Activated CD8-positive, alpha-beta T cell treated with anti-CD3 and anti-CD28 coated beads for 36 hours (primary cell): ENCODE measurements around the gene WNT9A. TPM values are rescaled to one million over a fixed set of nuclear protein-coding genes. Genes with fewer than 3 reads are reported as not detected.
"Not testable (repeated sequence)": the region's sequence is repeated elsewhere in the genome, so short reads cannot be mapped to it uniquely, and the experiment has no call there.

Experiments
- ATAC-seq: fragments of 200-7000 bp; cut with Tn5 transposase; one replicate; pipeline ENCODE4 v1.10.0; 2021; ENCODE audit warnings: mild to moderate bottlenecking, moderate library complexity
- CTCF ChIA-PET: fragments of 350-600 bp; sonication (Branson Sonifier 250); formaldehyde crosslinking; loops from one replicate; lab custom pipeline; 2021; ENCODE audit warnings: antibody characterized with exemption; lab: Charles Lee
- POLR2A ChIA-PET: fragments of 350-600 bp; sonication (Branson Sonifier 250); formaldehyde crosslinking; loops from one replicate; lab custom pipeline; 2021; ENCODE audit warnings: antibody characterized with exemption; lab: Charles Lee
- DNase-seq: peaks from one replicate; pipeline ENCODE4 v3.0.0-alpha.2; 2020
- H3K27ac Mint-ChIP-seq: one replicate; pipeline ENCODE4 v1.8.0; 2021; ENCODE audit warnings: mild to moderate bottlenecking, mixed read lengths
- H3K27me3 Mint-ChIP-seq: one replicate; pipeline ENCODE4 v1.8.0; 2021; ENCODE audit warnings: mixed read lengths
- H3K36me3 Mint-ChIP-seq: one replicate; pipeline ENCODE4 v1.8.0; 2021; ENCODE audit warnings: low read depth, mixed read lengths
- H3K4me1 Mint-ChIP-seq: one replicate; pipeline ENCODE4 v1.8.0; 2021; ENCODE audit warnings: low read depth, mixed read lengths
- H3K4me3 Mint-ChIP-seq: one replicate; pipeline ENCODE4 v1.8.0; 2021; ENCODE audit warnings: mild to moderate bottlenecking, moderate library complexity, mixed read lengths
- H3K9me3 Mint-ChIP-seq: one replicate; pipeline ENCODE4 v1.8.0; 2021; ENCODE audit warnings: mixed read lengths
- CTCF ChIP-seq: fragments of 200-600 bp; IDR thresholded peaks from one replicate; pipeline ENCODE4 v1.8.0; 2022; ENCODE audit warnings: antibody characterized with exemption, mild to moderate bottlenecking
- intact Hi-C: fragments of 100-400 bp; cut with micrococcal nuclease; formaldehyde crosslinking; loops from one replicate; pipeline ENCODE4 v1.10.0; 2022
- total RNA-seq, 2 experiments: library from RNA; stranded (reverse); gene quantifications; one replicate each; pipeline ENCODE4 v1.2.3, GENCODE V29; 2021

The WNT9A gene
- total RNA-seq, 2 experiments from 2014 or later: not detected

GRCh38 chr1:227884370-227885134 lies 63.2 kb downstream of the WNT9A start:
- ChIA-PET CTCF (no interaction called here), POLR2A (no interaction called here)
- H3K4me3 Mint-ChIP-seq: no peak overlapping the region
- no peak overlapping the region for H3K27ac Mint-ChIP-seq
- no peak for TF ChIP-seq CTCF
- H3K4me1 Mint-ChIP-seq: peaks cover 20% of the 10 kb centered on the region
- no peaks in the 10 kb centered on the region for H3K27me3 Mint-ChIP-seq
- ATAC-seq (no peak), DNase-seq (no peak)
- no peaks in the 10 kb centered on the region for H3K36me3 Mint-ChIP-seq
- H3K9me3 Mint-ChIP-seq: no peaks in the 10 kb centered on the region
- intact Hi-C loops: no loop called here

- intact Hi-C loops: no loop called here
Observed at GRCh38 chr1:227883641-227884301, 64.0 kb downstream of the WNT9A start.

GRCh38 chr1:227883073-227883520 lies 64.6 kb downstream of the WNT9A start:
- TF ChIP-seq CTCF: no peak
- ATAC-seq (no peak), DNase-seq (no peak)
- Mint-ChIP-seq H3K36me3 (no peaks in the 10 kb centered on the region), H3K4me1 (peaks cover 19% of the 10 kb centered on the region), H3K9me3 (no peaks in the 10 kb centered on the region), H3K27me3 (no peaks in the 10 kb centered on the region), H3K4me3 (no peak overlapping the region), H3K27ac (no peak overlapping the region)
- POLR2A ChIA-PET: no interaction called here
- CTCF ChIA-PET: no interaction called here
- intact Hi-C loops: no loop called here

More at GRCh38 chr1:227883641-227884301, 64.0 kb downstream of the WNT9A start:
- TF ChIP-seq CTCF: no peak
- no peak for DNase-seq
- Mint-ChIP-seq H3K27me3 (no peaks in the 10 kb centered on the region), H3K9me3 (no peaks in the 10 kb centered on the region), H3K4me1 (peaks cover 19% of the 10 kb centered on the region), H3K27ac (no peak overlapping the region), H3K36me3 (no peaks in the 10 kb centered on the region), H3K4me3 (no peak overlapping the region)
- POLR2A ChIA-PET: no interaction called here
- no peak for ATAC-seq
- CTCF ChIA-PET: no interaction called here

GRCh38 chr1:227880342-227880924 lies 67.3 kb downstream of the WNT9A start:
- no peak for TF ChIP-seq CTCF
- peaks cover 6% of the 10 kb centered on the region for H3K9me3 Mint-ChIP-seq
- H3K27ac Mint-ChIP-seq: no peak overlapping the region
- ChIA-PET POLR2A (no interaction called here), CTCF (interaction anchor here (0.7 kb wide), 1 partner anchor 9 kb away, joined by 3 read pairs; no protein-coding TSS in a partner anchor)
- DNase-seq (no peak), ATAC-seq (no peak)
- intact Hi-C loops: no loop called here
- H3K36me3 Mint-ChIP-seq: no peaks in the 10 kb centered on the region
- H3K4me1 Mint-ChIP-seq: peaks cover 5% of the 10 kb centered on the region
- H3K4me3 Mint-ChIP-seq: no peak overlapping the region
- no peaks in the 10 kb centered on the region for H3K27me3 Mint-ChIP-seq

- peaks cover 14% of the 10 kb centered on the region for H3K9me3 Mint-ChIP-seq
- H3K4me3 Mint-ChIP-seq, ATAC-seq, H3K27me3 Mint-ChIP-seq, CTCF ChIA-PET, intact Hi-C loops, H3K36me3 Mint-ChIP-seq, POLR2A ChIA-PET, DNase-seq, H3K4me1 Mint-ChIP-seq, H3K27ac Mint-ChIP-seq: not testable (repeated sequence)
Observed at GRCh38 chr1:227877810-227878209, 69.9 kb downstream of the WNT9A start.

- H3K4me3 Mint-ChIP-seq, H3K27ac Mint-ChIP-seq, H3K36me3 Mint-ChIP-seq, H3K27me3 Mint-ChIP-seq, H3K9me3 Mint-ChIP-seq, intact Hi-C loops, POLR2A ChIA-PET, DNase-seq, ATAC-seq: not testable (repeated sequence)
- CTCF ChIA-PET: interaction anchor here (1.3 kb wide), 1 partner anchor 9 kb away, joined by 3 read pairs; no protein-coding TSS in a partner anchor
- H3K4me1 Mint-ChIP-seq: peaks cover 30% of the 10 kb centered on the region
Observed at GRCh38 chr1:227871892-227872291, 75.8 kb downstream of the WNT9A start.
